Mammary epithelial cell (primary cell): ENCODE measurements around the gene CHRM2.

Experiments used
- EZH2 ChIP-seq: IDR thresholded peaks from 2 replicates; pipeline ENCODE4 v1.6.1; 2012; ENCODE audit warnings: low read length, inconsistent platforms, borderline replicate concordance
- TF ChIP-seq, protein P1 (sequence below), 2 donors: IDR thresholded peaks in 1 of 2; conservative IDR thresholded peaks in 1 of 2; 2 replicates each; pipeline ENCODE4 v1.5.1; 2011 to 2012; ENCODE audit warnings: inconsistent platforms in 2 of 2, low read length in 2 of 2, mild to moderate bottlenecking in 2 of 2, control low read depth in 1 of 2, low read depth in 1 of 2; ENCODE audit not compliant: insufficient read depth in 1 of 2; ENCODE audit errors: extremely low read depth in 1 of 2

DNA sequence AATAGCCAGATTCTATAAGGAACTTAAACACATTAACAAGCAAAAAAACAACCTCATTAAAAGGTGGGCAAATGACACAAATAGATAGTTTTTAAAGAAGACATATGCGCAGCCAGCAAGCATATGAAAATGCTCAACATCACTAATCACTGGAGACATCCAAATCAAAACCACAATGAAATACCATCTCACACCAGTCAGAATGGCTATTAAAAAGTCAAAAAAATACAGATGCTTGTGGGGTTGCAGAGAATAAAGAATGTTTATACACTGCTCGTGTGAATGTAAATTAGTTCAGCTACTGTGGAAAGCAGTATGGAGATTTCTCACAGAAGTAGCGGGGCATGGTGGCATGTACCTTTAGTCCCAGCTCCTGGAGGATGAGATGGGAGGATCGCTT lies 164.0 kb downstream of the CHRM2 start:
- TF ChIP-seq, protein P1, sequence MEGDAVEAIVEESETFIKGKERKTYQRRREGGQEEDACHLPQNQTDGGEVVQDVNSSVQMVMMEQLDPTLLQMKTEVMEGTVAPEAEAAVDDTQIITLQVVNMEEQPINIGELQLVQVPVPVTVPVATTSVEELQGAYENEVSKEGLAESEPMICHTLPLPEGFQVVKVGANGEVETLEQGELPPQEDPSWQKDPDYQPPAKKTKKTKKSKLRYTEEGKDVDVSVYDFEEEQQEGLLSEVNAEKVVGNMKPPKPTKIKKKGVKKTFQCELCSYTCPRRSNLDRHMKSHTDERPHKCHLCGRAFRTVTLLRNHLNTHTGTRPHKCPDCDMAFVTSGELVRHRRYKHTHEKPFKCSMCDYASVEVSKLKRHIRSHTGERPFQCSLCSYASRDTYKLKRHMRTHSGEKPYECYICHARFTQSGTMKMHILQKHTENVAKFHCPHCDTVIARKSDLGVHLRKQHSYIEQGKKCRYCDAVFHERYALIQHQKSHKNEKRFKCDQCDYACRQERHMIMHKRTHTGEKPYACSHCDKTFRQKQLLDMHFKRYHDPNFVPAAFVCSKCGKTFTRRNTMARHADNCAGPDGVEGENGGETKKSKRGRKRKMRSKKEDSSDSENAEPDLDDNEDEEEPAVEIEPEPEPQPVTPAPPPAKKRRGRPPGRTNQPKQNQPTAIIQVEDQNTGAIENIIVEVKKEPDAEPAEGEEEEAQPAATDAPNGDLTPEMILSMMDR (conservative IDR thresholded peaks at IDR 0.05 in 1 of 2, IDR thresholded peaks at IDR 0.05 in 1 of 2; ENCODE audit: extremely low read depth in 1 of 2, insufficient read depth in 1 of 2, low read depth in 1 of 2, low read length in 2 of 2), result no peak
- no peak for TF ChIP-seq EZH2
